Endothelial cell of umbilical vein (primary cell): Measurements from ENCODE around the gene CCNT1.
"Not testable (repeated sequence)": the region's sequence is repeated elsewhere in the genome, so short reads cannot be mapped to it uniquely, and the experiment has no call there.

ENCODE experiments used
- EZH2 ChIP-seq: IDR thresholded peaks from 2 replicates; pipeline ENCODE4 v1.6.1; 2012; ENCODE audit warnings: borderline replicate concordance, low read depth, mild to moderate bottlenecking, moderate library complexity, low read length, inconsistent platforms; ENCODE audit not compliant: severe bottlenecking
- FOS ChIP-seq: IDR thresholded peaks from 2 replicates; pipeline ENCODE4 v1.6.1; 2011; ENCODE audit warnings: mild to moderate bottlenecking, low read length, moderate library complexity, borderline replicate concordance; ENCODE audit not compliant: insufficient read depth
- GATA2 ChIP-seq: IDR thresholded peaks from 2 replicates; pipeline ENCODE4 v1.7.0; 2011; ENCODE audit warnings: low read depth, mild to moderate bottlenecking, moderate library complexity, mixed read lengths, low read length; ENCODE audit not compliant: insufficient read length, insufficient read depth
- JUN ChIP-seq: IDR thresholded peaks from 2 replicates; pipeline ENCODE4 v1.6.1; 2011; ENCODE audit warnings: borderline replicate concordance, low read depth; ENCODE audit not compliant: insufficient read length, insufficient read depth
- MYC ChIP-seq: IDR thresholded peaks from one replicate; pipeline ENCODE4 v1.6.1; 2011; ENCODE audit warnings: mild to moderate bottlenecking, low read depth, low read length
- POLR2A ChIP-seq: IDR thresholded peaks from 2 replicates; pipeline ENCODE4 v1.6.1; 2012; ENCODE audit warnings: low read depth, mild to moderate bottlenecking, control low read depth, low read length
- POLR2AphosphoS5 ChIP-seq: IDR thresholded peaks from 2 replicates; pipeline ENCODE4 v1.6.1; 2012; ENCODE audit warnings: low read depth, mild to moderate bottlenecking, control low read depth, low read length, moderate library complexity; ENCODE audit not compliant: insufficient read depth
- TF ChIP-seq, protein P1 (sequence below), 2 donors: IDR thresholded peaks; 1 replicate in 1 of 2; 2 replicates in 1 of 2; pipeline ENCODE4 v1.5.1; 2011; ENCODE audit warnings: low read length in 2 of 2, mild to moderate bottlenecking in 2 of 2, moderate library complexity in 2 of 2, control low read depth in 1 of 2, inconsistent platforms in 1 of 2, low read depth in 1 of 2; ENCODE audit not compliant: insufficient read depth in 1 of 2; ENCODE audit errors: extremely low read depth in 1 of 2
- TF ChIP-seq, protein P2 (sequence below): IDR thresholded peaks from 2 replicates; pipeline ENCODE4 v1.6.1; 2011; ENCODE audit not compliant: insufficient read depth, insufficient read length

DNA sequence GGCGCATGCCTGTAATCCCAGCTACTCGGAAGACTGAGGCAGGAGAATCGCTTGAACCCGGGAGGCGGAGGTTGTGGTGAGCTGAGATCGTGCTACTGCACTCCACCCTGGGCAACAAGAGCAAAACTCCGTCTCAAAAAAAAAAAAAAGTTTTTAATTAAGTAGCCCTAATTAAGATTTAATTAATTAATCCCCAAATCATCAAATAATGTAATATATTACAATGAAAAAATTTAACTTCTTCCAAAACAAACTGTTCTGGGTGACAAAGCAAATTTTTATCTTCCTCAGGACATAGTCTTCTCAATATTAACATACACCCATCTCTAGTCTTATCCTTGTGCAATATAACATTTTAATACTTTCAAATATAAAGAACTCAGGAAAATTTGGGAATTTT is 17.7 kb downstream of the CCNT1 start:
- TF ChIP-seq, protein P1, sequence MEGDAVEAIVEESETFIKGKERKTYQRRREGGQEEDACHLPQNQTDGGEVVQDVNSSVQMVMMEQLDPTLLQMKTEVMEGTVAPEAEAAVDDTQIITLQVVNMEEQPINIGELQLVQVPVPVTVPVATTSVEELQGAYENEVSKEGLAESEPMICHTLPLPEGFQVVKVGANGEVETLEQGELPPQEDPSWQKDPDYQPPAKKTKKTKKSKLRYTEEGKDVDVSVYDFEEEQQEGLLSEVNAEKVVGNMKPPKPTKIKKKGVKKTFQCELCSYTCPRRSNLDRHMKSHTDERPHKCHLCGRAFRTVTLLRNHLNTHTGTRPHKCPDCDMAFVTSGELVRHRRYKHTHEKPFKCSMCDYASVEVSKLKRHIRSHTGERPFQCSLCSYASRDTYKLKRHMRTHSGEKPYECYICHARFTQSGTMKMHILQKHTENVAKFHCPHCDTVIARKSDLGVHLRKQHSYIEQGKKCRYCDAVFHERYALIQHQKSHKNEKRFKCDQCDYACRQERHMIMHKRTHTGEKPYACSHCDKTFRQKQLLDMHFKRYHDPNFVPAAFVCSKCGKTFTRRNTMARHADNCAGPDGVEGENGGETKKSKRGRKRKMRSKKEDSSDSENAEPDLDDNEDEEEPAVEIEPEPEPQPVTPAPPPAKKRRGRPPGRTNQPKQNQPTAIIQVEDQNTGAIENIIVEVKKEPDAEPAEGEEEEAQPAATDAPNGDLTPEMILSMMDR (IDR thresholded peaks at IDR 0.05; ENCODE audit: extremely low read depth in 1 of 2, insufficient read depth in 1 of 2, low read depth in 1 of 2, low read length in 2 of 2), result not testable (repeated sequence)
- not testable (repeated sequence) for TF ChIP-seq POLR2A, JUN, POLR2AphosphoS5, EZH2, GATA2, FOS, MYC
- TF ChIP-seq, protein P2, sequence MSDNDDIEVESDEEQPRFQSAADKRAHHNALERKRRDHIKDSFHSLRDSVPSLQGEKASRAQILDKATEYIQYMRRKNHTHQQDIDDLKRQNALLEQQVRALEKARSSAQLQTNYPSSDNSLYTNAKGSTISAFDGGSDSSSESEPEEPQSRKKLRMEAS, result not testable (repeated sequence)
